ENCODE data around the gene SLC5A12.

The SLC5A12 gene

DNA sequence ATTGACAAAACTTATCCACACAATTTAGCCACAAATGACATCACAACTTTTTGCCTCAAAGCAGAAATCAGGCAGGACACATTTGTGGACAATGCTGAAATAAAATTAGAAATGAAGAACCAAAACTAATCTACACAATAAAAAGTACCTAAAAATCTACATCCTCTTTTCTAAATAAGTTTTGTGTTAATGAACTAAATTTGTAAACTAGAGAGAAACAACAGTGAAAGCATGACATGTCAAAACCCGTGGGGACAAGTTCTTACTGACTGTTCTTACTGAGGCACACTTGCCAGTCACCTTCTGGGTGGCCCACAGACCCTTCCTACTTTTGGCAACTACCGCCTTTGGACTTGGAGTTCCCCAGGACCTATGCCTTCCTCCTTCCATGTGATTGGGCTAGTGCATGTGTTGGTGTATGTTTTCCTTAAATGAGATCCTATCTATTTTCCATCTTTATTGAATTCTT lies 89.1 kb downstream of the SLC5A12 start:
- Mint-ChIP-seq H3K9me3 (peaks cover 0 to 9% of the 10 kb centered on the region in 2 donors), H3K27me3 (no peaks in the 10 kb centered on the region), H3K4me1 (no peaks in the 10 kb centered on the region), H3K4me3 (no peak overlapping the region), H3K27ac (no peak overlapping the region)
- ATAC-seq (no peak), DNase-seq (no peak)

DNA sequence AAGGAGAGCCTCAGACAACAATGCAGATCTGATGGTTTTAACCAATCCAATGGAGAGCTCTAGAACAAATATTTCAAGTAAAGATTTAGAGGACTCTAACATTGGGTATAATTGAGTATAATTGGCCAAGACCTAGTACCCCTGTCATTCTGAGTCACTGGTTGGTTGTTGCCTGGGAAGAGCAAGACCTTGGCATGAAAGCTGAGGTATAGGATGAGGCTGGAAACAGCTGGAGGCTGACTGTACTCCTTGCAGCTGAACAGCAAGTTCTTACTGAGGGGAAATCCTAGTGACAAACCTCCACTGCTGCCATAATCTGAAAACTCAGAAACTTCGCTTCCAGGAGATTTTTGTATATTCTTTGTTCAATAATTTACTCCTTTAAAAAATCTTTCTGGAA lies 95.5 kb downstream of the SLC5A12 start:
- DNase-seq (no peak), ATAC-seq (no peak)
- Mint-ChIP-seq H3K27me3 (no peaks in the 10 kb centered on the region), H3K4me3 (no peak overlapping the region), H3K9me3 (no peaks in the 10 kb centered on the region), H3K27ac (no peak overlapping the region), H3K4me1 (no peaks in the 10 kb centered on the region)

DNA sequence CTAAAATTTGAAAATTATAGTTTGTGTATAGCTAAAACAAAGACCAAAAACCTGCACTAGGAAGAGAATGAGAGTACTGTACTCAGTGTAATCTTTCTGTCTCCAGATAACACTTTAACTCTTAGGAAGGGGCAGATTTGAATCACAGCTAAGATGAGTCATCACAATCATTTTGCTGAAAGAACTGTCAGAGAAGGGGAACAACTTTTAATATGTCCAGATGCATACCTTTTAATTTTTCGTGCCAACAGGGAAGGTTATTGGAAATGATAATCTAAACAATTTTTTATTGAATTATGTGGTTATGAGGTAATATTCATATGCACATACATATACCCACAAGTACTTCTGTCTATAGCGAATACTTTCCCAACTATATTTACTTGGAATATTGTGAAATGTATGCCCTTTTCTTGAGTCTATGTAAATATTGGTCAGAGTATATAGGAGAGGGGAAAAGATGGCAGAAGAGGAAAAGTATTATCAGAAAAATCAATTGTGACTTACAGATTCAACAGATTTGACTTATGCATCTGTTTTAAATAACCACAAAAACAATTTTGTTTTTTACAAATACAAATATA lies 98.7 kb downstream of the SLC5A12 start:
- Mint-ChIP-seq H3K27me3 (no peaks in the 10 kb centered on the region), H3K9me3 (no peaks in the 10 kb centered on the region), H3K4me3 (no peak overlapping the region), H3K27ac (no peak overlapping the region), H3K4me1 (no peaks in the 10 kb centered on the region)
- ATAC-seq (no peak), DNase-seq (no peak)

DNA sequence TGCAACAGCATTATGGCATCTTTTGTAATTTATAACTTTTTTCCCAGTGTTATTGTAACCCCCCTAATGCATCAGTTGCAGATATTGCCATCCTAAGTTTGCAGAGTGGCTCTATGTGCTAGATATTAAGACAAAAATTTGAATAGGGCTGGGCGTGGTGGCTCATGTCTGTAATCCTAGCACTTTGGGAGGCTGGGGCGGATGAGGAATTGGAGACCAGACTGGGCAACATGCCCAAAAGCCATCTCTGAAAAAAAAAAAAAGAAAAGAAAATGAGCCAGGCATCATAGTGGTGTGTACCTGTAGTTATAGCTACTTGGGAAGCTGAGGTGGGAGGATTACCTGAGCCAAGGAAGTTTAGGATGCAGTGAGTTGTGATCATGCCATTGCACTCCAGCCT lies 99.7 kb downstream of the SLC5A12 start:
- peaks cover 0 to 1% of the 10 kb centered on the region in 2 donors for H3K9me3 Mint-ChIP-seq
- DNase-seq (no peak), ATAC-seq (no peak)
- no peaks in the 10 kb centered on the region for H3K27me3 Mint-ChIP-seq
- no peaks in the 10 kb centered on the region for H3K4me1 Mint-ChIP-seq
- no peak overlapping the region for H3K4me3 Mint-ChIP-seq
- no peak overlapping the region for H3K27ac Mint-ChIP-seq

- DNase-seq = no peak
- H3K9me3 Mint-ChIP-seq = peaks cover 0 to 5% of the 10 kb centered on the region in 2 donors
- no peak for ATAC-seq
- H3K27me3 Mint-ChIP-seq = no peaks in the 10 kb centered on the region
- H3K4me3 Mint-ChIP-seq = no peak overlapping the region
- no peaks in the 10 kb centered on the region for H3K4me1 Mint-ChIP-seq
- no peak overlapping the region for H3K27ac Mint-ChIP-seq
Observed at GRCh38 chr11:26621132-26621531, 100.7 kb downstream of the SLC5A12 start.

DNA sequence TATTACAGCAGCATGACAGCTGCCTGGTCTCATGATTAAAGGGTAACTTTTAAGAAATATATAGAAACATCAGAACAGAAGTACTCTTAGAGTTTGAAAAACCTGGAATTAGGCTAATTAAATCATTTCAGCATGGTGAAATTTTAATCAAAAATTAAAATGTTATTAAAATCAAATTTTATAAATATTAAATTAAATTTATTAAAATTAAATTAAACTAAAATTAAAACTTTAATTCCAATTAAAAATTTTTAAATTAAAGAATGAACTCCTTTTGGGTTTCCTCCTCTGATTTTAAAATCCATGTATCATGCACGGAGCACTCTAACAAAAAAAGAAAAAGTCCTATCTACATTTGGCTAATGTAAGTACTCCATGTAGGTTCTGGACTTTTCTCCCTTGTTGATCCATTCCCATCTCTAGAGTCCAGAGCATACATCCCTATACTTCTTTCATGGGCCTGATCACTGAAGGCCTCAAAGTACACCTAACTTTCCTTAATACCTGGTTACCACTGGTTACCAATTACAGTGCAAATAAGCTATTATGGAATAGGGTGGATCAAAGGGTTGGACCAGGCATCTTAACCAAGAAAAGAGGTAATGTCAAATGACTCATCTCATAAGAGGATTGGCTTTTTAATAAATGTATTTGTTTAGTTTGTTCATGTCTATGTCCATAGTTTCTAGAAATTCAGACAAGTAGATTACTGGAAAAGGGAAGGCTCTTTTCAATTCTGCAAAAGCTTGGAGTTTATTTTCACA lies 101.4 kb downstream of the SLC5A12 start:
- Mint-ChIP-seq H3K4me1 (no peaks in the 10 kb centered on the region), H3K27me3 (no peaks in the 10 kb centered on the region)

DNA sequence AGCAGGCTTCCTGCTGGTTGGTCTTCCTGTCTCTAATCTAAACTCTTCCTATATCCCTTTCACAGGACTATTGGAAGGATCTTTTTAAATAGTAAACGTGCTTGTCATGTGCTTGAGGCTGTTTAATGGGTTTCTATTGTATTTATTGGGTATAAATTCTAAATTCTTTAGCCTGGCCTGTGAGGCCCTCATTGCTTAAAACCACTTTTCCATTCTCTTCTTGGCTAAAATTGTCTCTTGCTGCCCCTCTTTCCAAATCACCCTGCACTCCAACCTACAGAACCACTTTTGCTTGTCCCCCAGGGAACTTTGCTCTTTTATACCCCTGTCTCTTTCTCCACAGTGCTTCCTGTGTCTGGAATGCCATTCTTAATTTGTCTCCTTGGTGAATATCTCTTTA lies 103.4 kb downstream of the SLC5A12 start:
- H3K27me3 Mint-ChIP-seq = no peaks in the 10 kb centered on the region
- DNase-seq = no peak
- no peak overlapping the region for H3K4me3 Mint-ChIP-seq
- H3K4me1 Mint-ChIP-seq = no peaks in the 10 kb centered on the region
- no peak for ATAC-seq
- H3K9me3 Mint-ChIP-seq = peaks cover 5 to 14% of the 10 kb centered on the region in 2 donors
- H3K27ac Mint-ChIP-seq = no peak overlapping the region

More for the DNA sequence above, 101.4 kb downstream of the SLC5A12 start:
- DNase-seq (no peak), ATAC-seq (no peak)
- Mint-ChIP-seq H3K4me3 (no peak overlapping the region), H3K9me3 (peaks cover 0 to 5% of the 10 kb centered on the region in 2 donors), H3K27ac (no peak overlapping the region)

Data from stimulated activated naive CD8-positive, alpha-beta T cell treated with anti-CD3 and anti-CD28 coated beads, Interleukin-15, amount 100 ng/mL, for 72 hours (primary cell).